Measurements from ENCODE around the gene TP53TG5.

DNA sequence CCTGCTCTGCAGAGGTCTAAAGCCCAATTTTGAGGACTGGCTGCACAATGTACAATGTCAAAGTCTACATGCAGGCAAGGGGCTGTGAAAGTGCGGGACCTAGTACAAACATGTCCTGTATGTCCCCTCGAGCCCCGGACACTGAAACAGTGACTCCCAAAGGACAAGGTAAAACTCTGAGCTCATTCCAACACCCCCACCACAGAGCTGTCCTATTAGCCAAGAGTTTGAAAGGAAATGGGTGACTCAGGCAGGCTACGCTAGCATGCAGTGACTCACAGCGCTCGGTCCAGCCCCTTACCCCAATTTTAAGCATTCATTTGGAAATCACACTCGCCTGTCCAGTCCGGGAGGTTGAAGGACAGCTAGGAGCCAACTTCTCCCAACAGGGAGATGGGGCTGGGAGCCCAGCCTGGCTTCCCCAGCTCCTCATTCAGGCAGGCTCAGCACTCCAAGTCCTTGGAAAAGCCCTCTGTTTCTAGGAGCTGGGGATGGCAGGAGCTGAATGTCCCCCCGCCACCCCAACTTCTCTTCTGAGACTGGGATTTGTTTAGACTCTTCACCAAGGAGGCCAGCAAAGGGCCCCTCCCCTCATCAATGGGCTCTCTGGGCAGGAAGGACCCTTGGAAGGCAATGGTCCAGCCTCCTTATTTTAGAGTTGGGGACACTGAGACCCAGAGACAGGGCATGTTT, 33.8 kb downstream of the TP53TG5 start:
- TF ChIP-seq POLR2AphosphoS5 (IDR thresholded peaks at IDR 0.05) = peak; percentile 69 to 85
- TF ChIP-seq, protein P1, sequence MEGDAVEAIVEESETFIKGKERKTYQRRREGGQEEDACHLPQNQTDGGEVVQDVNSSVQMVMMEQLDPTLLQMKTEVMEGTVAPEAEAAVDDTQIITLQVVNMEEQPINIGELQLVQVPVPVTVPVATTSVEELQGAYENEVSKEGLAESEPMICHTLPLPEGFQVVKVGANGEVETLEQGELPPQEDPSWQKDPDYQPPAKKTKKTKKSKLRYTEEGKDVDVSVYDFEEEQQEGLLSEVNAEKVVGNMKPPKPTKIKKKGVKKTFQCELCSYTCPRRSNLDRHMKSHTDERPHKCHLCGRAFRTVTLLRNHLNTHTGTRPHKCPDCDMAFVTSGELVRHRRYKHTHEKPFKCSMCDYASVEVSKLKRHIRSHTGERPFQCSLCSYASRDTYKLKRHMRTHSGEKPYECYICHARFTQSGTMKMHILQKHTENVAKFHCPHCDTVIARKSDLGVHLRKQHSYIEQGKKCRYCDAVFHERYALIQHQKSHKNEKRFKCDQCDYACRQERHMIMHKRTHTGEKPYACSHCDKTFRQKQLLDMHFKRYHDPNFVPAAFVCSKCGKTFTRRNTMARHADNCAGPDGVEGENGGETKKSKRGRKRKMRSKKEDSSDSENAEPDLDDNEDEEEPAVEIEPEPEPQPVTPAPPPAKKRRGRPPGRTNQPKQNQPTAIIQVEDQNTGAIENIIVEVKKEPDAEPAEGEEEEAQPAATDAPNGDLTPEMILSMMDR (IDR thresholded peaks at IDR 0.05) = no peak
- TF ChIP-seq EP300 (IDR thresholded peaks at IDR 0.05) = no peak
- TF ChIP-seq POLR2A (IDR thresholded peaks at IDR 0.05; ENCODE audit: low read depth) = peak; percentile 51
